GM19455 (cell line): Measurements from ENCODE around the gene HERC6.
"Not testable (repeated sequence)": the region's sequence is repeated elsewhere in the genome, so short reads cannot be mapped to it uniquely, and the experiment has no call there.

ENCODE experiments used
- ATAC-seq: cut with Tn5 transposase; IDR thresholded peaks from one replicate; pipeline ENCODE4 v1.9.1; 2021; ENCODE audit not compliant: unreplicated experiment

HERC6 gene

GRCh38 chr4:88382621-88383020, 4.0 kb downstream of the HERC6 start:
- peak; percentile 31 for ATAC-seq

GRCh38 chr4:88390128-88390527, 11.5 kb downstream of the HERC6 start:
- no peak for ATAC-seq

GRCh38 chr4:88391703-88392102, 13.1 kb downstream of the HERC6 start:
- no peak for ATAC-seq

- no peak for ATAC-seq
These were observed 18.0 kb downstream of the HERC6 start for GRCh38 chr4:88396681-88397080.

- no peak for ATAC-seq
These were observed 19.7 kb downstream of the HERC6 start for GRCh38 chr4:88398381-88398780.

GRCh38 chr4:88409206-88409605, 30.6 kb downstream of the HERC6 start:
- no peak for ATAC-seq

GRCh38 chr4:88409789-88410188, 31.1 kb downstream of the HERC6 start:
- no peak for ATAC-seq

GRCh38 chr4:88411491-88412096, 32.9 kb downstream of the HERC6 start:
- ATAC-seq = no peak

GRCh38 chr4:88413801-88414200, 35.1 kb downstream of the HERC6 start:
- no peak for ATAC-seq

- no peak for ATAC-seq
These were observed 36.1 kb downstream of the HERC6 start for GRCh38 chr4:88414755-88415154.

GRCh38 chr4:88415982-88416381, 37.3 kb downstream of the HERC6 start:
- no peak for ATAC-seq

GRCh38 chr4:88418411-88418810, 39.8 kb downstream of the HERC6 start:
- no peak for ATAC-seq

- ATAC-seq = no peak
These were observed 41.2 kb downstream of the HERC6 start for GRCh38 chr4:88419874-88420273.

GRCh38 chr4:88420844-88421243, 42.2 kb downstream of the HERC6 start:
- no peak for ATAC-seq

GRCh38 chr4:88422403-88422802, 43.8 kb downstream of the HERC6 start:
- ATAC-seq = no peak

GRCh38 chr4:88429401-88429800, 50.7 kb downstream of the HERC6 start:
- ATAC-seq = no peak

GRCh38 chr4:88435987-88436693, 57.5 kb downstream of the HERC6 start:
- ATAC-seq = no peak

GRCh38 chr4:88437873-88438272, 59.2 kb downstream of the HERC6 start:
- not testable (repeated sequence) for ATAC-seq

- no peak for ATAC-seq
These were observed 60.6 kb downstream of the HERC6 start for GRCh38 chr4:88439161-88439760.

GRCh38 chr4:88440146-88440545, 61.5 kb downstream of the HERC6 start:
- no peak for ATAC-seq

GRCh38 chr4:88441696-88442095, 63.0 kb downstream of the HERC6 start:
- no peak for ATAC-seq

GRCh38 chr4:88442689-88443191, 64.1 kb downstream of the HERC6 start:
- ATAC-seq = no peak
